Fibroblast of lung (primary cell): ENCODE results near the gene OXT. TPM values are rescaled to one million over a fixed set of nuclear protein-coding genes. Genes with fewer than 3 reads are reported as not detected.
"Not testable (repeated sequence)": the region's sequence is repeated elsewhere in the genome, so short reads cannot be mapped to it uniquely, and the experiment has no call there.

Source experiments
- DNase-seq, 2 donors: peaks; one replicate each; pipeline versions ENCODE4 v3.0.0 to v3.0.0-alpha.2; 2010; ENCODE audit warnings: low read depth in 2 of 2
- H2AFZ ChIP-seq: 2 replicates; pipeline ENCODE4 v1.5.1; 2012; ENCODE audit warnings: low read length, control low read depth, inconsistent platforms
- H3K27ac ChIP-seq: 2 replicates; pipeline ENCODE4 v1.5.1; 2011; ENCODE audit warnings: low read length, control low read depth; ENCODE audit not compliant: insufficient read depth
- H3K27me3 ChIP-seq: 2 replicates; pipeline ENCODE4 v1.5.1; 2011; ENCODE audit warnings: mild to moderate bottlenecking, low read length; ENCODE audit not compliant: control insufficient read depth, insufficient read depth
- H3K36me3 ChIP-seq: 2 replicates; pipeline ENCODE4 v1.5.1; 2011; ENCODE audit warnings: low read length; ENCODE audit not compliant: control insufficient read depth, insufficient read depth
- H3K4me1 ChIP-seq: 2 replicates; pipeline ENCODE4 v1.5.1; 2011; ENCODE audit warnings: low read length; ENCODE audit not compliant: control insufficient read depth, insufficient read depth; ENCODE audit errors: extremely low read depth
- H3K4me2 ChIP-seq: 2 replicates; pipeline ENCODE4 v1.5.1; 2011; ENCODE audit warnings: low read length, control low read depth; ENCODE audit not compliant: insufficient read depth; ENCODE audit errors: extremely low read depth
- H3K4me3 ChIP-seq, 4 experiments: fragments of 200-600 bp in 1 of 4; sonication (generic) in 1 of 4; replicated peaks in 1 of 4; 2 replicates each; pipeline ENCODE4 v1.5.1; 2011 to 2016; ENCODE audit warnings: low read length in 4 of 4, low read depth in 3 of 4, mild to moderate bottlenecking in 3 of 4, control low read depth in 2 of 4, inconsistent platforms in 1 of 4, mixed read lengths in 1 of 4; ENCODE audit not compliant: insufficient read depth in 1 of 4; ENCODE audit errors: control extremely low read depth in 1 of 4
- H3K79me2 ChIP-seq: 2 replicates; pipeline ENCODE4 v1.5.1; 2012; ENCODE audit warnings: mild to moderate bottlenecking, low read length, inconsistent platforms; ENCODE audit not compliant: control insufficient read depth, insufficient read depth
- H3K9ac ChIP-seq: 2 replicates; pipeline ENCODE4 v1.5.1; 2011; ENCODE audit warnings: mild to moderate bottlenecking, low read length, control low read depth; ENCODE audit not compliant: insufficient read depth
- H3K9me3 ChIP-seq: 2 replicates; pipeline ENCODE4 v1.5.1; 2012; ENCODE audit warnings: low read depth, low read length; ENCODE audit not compliant: control insufficient read depth, insufficient read depth
- H4K20me1 ChIP-seq: 2 replicates; pipeline ENCODE4 v1.5.1; 2011; ENCODE audit warnings: low read length; ENCODE audit not compliant: control insufficient read depth, insufficient read depth; ENCODE audit errors: extremely low read depth
- EZH2 ChIP-seq: IDR thresholded peaks from 2 replicates; pipeline ENCODE4 v1.5.1; 2012; ENCODE audit warnings: low read length, control low read depth, mild to moderate bottlenecking; ENCODE audit errors: missing control alignments
- polyA minus RNA-seq: library from RNA; depleted of rRNA, polyadenylated mRNA; stranded (reverse); fragments of >200 nt; gene quantifications from 2 replicates; pipeline ENCODE4 v1.2.3, GENCODE V29; 2011; ENCODE audit warnings: low replicate concordance
- polyA plus RNA-seq, 2 donors: library from polyadenylated mRNA; depleted of rRNA in 1 of 2; stranded (reverse) in 1 of 2; unstranded in 1 of 2; fragments of >200 nt; gene quantifications; 2 replicates each; pipeline ENCODE4 v1.2.1, GENCODE V29; 2011 to 2012; ENCODE audit warnings: missing spikeins in 1 of 2
- total RNA-seq: library from RNA; depleted of rRNA; stranded (reverse); fragments of >200 nt; gene quantifications from 2 replicates; pipeline ENCODE4 v1.2.1, GENCODE V29; 2014
- TF ChIP-seq, protein P1 (sequence below), 2 donors: IDR thresholded peaks in 1 of 2; conservative IDR thresholded peaks in 1 of 2; 1 replicate in 1 of 2; 2 replicates in 1 of 2; pipeline ENCODE4 v1.5.1; 2011 to 2012; ENCODE audit warnings: low read length in 2 of 2, control low read depth in 1 of 2, inconsistent platforms in 1 of 2, low read depth in 1 of 2, mild to moderate bottlenecking in 1 of 2

OXT gene
- not detected in 2 replicates for total RNA-seq
- polyA plus RNA-seq, result not detected in 2 replicates
- polyA plus RNA-seq (2012), result not detected in 2 replicates
- polyA minus RNA-seq, result not detected in 2 replicates

DNA sequence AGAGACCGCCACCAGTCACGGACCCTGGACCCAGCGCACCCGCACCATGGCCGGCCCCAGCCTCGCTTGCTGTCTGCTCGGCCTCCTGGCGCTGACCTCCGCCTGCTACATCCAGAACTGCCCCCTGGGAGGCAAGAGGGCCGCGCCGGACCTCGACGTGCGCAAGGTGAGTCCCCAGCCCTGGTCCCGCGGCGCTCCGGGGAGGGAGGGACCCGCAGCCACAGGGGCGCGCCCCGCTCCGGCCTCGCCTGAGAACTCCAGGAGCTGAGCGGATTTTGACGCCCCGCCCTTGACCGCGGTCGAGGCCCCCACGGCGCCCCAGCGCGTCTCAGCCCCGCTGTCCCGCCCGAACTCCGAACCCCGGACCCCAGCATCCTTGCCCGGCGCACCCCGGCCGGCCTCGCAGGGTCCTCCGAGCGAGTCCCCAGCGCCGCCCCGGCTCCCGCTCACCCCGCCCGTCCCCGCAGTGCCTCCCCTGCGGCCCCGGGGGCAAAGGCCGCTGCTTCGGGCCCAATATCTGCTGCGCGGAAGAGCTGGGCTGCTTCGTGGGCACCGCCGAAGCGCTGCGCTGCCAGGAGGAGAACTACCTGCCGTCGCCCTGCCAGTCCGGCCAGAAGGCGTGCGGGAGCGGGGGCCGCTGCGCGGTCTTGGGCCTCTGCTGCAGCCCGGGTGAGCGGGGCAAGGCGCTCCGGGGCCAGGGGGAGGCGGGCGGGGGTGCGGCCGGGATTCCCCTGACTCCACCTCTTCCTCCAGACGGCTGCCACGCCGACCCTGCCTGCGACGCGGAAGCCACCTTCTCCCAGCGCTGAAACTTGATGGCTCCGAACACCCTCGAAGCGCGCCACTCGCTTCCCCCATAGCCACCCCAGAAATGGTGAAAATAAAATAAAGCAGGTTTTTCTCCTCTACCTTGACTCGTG is at the start of gene OXT:
TSS of gene OXT (plus strand) at position 11 of the 920 bp plus-strand sequence. CDS start at position 47, 36 bp downstream.
- H2AFZ ChIP-seq, result no peak within 1 kb of the TSS
- H4K20me1 ChIP-seq, result no peaks in the 10 kb centered on the region
- H3K79me2 ChIP-seq, result no peaks in the 10 kb centered on the region
- no peak within 1 kb of the TSS for H3K9ac ChIP-seq
- peak within 1 kb of the TSS in 1 of 4 experiments; percentile 28 for H3K4me3 ChIP-seq
- H3K4me2 ChIP-seq, result no peak within 1 kb of the TSS
- peak in 1 of 2 donors; percentile 18 for DNase-seq
- H3K36me3 ChIP-seq, result no peaks in the 10 kb centered on the region
- TF ChIP-seq, protein P1, sequence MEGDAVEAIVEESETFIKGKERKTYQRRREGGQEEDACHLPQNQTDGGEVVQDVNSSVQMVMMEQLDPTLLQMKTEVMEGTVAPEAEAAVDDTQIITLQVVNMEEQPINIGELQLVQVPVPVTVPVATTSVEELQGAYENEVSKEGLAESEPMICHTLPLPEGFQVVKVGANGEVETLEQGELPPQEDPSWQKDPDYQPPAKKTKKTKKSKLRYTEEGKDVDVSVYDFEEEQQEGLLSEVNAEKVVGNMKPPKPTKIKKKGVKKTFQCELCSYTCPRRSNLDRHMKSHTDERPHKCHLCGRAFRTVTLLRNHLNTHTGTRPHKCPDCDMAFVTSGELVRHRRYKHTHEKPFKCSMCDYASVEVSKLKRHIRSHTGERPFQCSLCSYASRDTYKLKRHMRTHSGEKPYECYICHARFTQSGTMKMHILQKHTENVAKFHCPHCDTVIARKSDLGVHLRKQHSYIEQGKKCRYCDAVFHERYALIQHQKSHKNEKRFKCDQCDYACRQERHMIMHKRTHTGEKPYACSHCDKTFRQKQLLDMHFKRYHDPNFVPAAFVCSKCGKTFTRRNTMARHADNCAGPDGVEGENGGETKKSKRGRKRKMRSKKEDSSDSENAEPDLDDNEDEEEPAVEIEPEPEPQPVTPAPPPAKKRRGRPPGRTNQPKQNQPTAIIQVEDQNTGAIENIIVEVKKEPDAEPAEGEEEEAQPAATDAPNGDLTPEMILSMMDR (conservative IDR thresholded peaks at IDR 0.05 in 1 of 2, IDR thresholded peaks at IDR 0.05 in 1 of 2; ENCODE audit: low read depth in 1 of 2, low read length in 2 of 2), result no peak
- TF ChIP-seq EZH2, result no peak
- peaks cover 7% of the 10 kb centered on the region for H3K4me1 ChIP-seq
- H3K27me3 ChIP-seq, result peaks cover 10% of the 10 kb centered on the region
- H3K27ac ChIP-seq, result no peak within 1 kb of the TSS
- no peaks in the 10 kb centered on the region for H3K9me3 ChIP-seq

DNA sequence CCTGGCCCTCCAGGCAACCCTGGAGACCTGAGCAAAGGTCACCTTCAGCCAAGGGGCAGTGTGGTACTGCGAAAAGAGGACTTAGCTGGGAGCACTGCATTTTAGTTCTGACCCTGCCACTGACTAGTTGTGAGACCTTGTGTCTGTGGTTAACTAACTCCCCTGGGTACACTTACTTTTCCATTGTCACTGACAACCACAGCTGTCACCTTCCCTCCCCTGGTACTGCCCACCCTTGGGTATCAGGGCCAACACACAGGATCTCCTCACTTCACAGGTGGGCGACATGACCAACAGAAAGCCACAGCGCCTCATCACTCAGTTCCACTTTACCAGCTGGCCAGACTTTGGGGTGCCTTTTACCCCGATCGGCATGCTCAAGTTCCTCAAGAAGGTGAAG is 49.6 kb upstream of the OXT start:
- Histone ChIP-seq H3K27me3 (no peaks in the 10 kb centered on the region), H3K79me2 (no peaks in the 10 kb centered on the region), H2AFZ (no peak overlapping the region), H3K27ac (no peak overlapping the region), H3K36me3 (peaks cover 8% of the 10 kb centered on the region), H3K9ac (no peak overlapping the region), H3K4me3 (no peak overlapping the region), H3K9me3 (no peaks in the 10 kb centered on the region), H3K4me2 (no peak overlapping the region), H3K4me1 (no peaks in the 10 kb centered on the region), H4K20me1 (no peaks in the 10 kb centered on the region)
- TF ChIP-seq, protein P1 (conservative IDR thresholded peaks at IDR 0.05 in 1 of 2, IDR thresholded peaks at IDR 0.05 in 1 of 2; ENCODE audit: low read depth in 1 of 2, low read length in 2 of 2), result no peak
- no peak for TF ChIP-seq EZH2
- DNase-seq, result no peak

DNA sequence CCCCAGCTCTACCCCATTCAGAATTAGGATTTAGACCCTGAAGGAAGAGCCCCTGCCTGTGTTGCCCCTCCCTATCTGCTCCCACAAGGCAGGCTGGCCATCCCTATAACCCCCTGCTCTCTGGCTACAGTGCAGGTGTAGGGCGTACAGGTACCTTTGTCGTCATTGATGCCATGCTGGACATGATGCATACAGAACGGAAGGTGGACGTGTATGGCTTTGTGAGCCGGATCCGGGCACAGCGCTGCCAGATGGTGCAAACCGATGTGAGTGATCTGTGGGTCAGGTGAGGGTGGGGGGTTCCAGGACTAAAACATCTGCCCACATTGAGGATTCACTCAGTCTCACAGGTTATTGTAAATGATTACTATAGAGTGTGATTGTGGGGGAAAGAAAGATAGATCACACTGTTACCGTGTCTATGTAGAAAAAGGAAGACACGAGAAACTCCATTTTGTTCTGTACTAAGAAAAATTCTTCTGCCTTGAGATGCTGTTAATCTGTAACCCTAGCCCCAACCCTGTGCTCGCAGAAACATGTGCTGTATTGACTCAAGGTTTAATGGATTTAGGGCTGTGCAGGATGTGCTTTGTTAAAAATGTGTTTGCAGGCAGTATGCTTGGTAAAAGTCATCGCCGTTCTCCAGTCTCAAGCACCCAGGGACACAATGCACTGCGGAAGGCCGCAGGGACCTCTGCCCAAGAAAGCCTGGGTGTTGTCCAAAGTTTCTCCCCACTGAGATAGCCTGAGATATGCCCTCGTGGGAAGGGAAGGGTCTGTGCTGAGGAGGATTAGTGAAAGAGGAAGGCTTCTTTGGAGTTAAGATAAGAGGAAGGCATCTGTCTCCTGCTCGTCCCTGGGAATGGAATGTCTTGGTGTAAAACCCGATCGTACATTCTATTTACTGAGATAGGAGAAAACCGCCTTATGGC is 48.6 kb upstream of the OXT start:
- not testable (repeated sequence) for H3K4me1 ChIP-seq, H3K4me2 ChIP-seq, H3K36me3 ChIP-seq, H4K20me1 ChIP-seq, H3K9ac ChIP-seq, H3K4me3 ChIP-seq, H3K27ac ChIP-seq, H3K79me2 ChIP-seq, H2AFZ ChIP-seq, DNase-seq, H3K27me3 ChIP-seq, H3K9me3 ChIP-seq
